Astrocyte (in vitro differentiated cells and primary cell): Measurements from ENCODE around the gene CALR3. TPM values are rescaled to one million over a fixed set of nuclear protein-coding genes. Genes with fewer than 3 reads are reported as not detected.

Source experiments
- DNase-seq: peaks from one replicate; pipeline ENCODE4 v3.0.0-alpha.2; 2010; ENCODE audit warnings: low read depth
- FAIRE-seq: peaks from 2 replicates; lab custom pipeline; 2011; peaks lifted over from hg19 to GRCh38; lab: Jason Lieb, UNC
- H2AFZ ChIP-seq: 2 replicates; pipeline ENCODE4 v1.6.0; 2012; ENCODE audit warnings: low read depth, low read length, inconsistent platforms
- H3K27ac ChIP-seq: 2 replicates; pipeline ENCODE4 v1.5.1; 2011; ENCODE audit warnings: low read depth, low read length, inconsistent platforms
- H3K27me3 ChIP-seq: 2 replicates; pipeline ENCODE4 v1.6.0; 2011; ENCODE audit warnings: low read length, inconsistent platforms; ENCODE audit not compliant: insufficient read depth
- H3K36me3 ChIP-seq: 2 replicates; pipeline ENCODE4 v1.5.1; 2011; ENCODE audit warnings: low read length, inconsistent platforms; ENCODE audit not compliant: insufficient read depth
- H3K4me1 ChIP-seq: 2 replicates; pipeline ENCODE4 v1.5.1; 2011; ENCODE audit warnings: low read length, inconsistent platforms; ENCODE audit not compliant: insufficient read depth
- H3K4me2 ChIP-seq: 2 replicates; pipeline ENCODE4 v1.6.0; 2012; ENCODE audit warnings: low read length, inconsistent platforms
- H3K4me3 ChIP-seq: 2 replicates; pipeline ENCODE4 v1.5.1; 2011; ENCODE audit warnings: low read depth, mild to moderate bottlenecking, low read length, inconsistent platforms; ENCODE audit not compliant: insufficient read depth
- H3K79me2 ChIP-seq: 2 replicates; pipeline ENCODE4 v1.6.0; 2012; ENCODE audit warnings: mild to moderate bottlenecking, low read length, inconsistent platforms; ENCODE audit not compliant: insufficient read depth
- H3K9ac ChIP-seq: 2 replicates; pipeline ENCODE4 v1.6.0; 2012; ENCODE audit warnings: mild to moderate bottlenecking, low read length, inconsistent platforms
- H3K9me3 ChIP-seq: 2 replicates; pipeline ENCODE4 v1.5.1; 2012; ENCODE audit warnings: low read depth, mild to moderate bottlenecking, low read length, inconsistent platforms; ENCODE audit not compliant: insufficient read depth
- H4K20me1 ChIP-seq: 2 replicates; pipeline ENCODE4 v1.6.0; 2012; ENCODE audit warnings: low read length, inconsistent platforms; ENCODE audit not compliant: insufficient read depth
- H3K27ac Mint-ChIP-seq: one replicate; pipeline ENCODE4 v1.8.0; 2021; ENCODE audit warnings: mild to moderate bottlenecking, mixed read lengths; ENCODE audit not compliant: unreplicated experiment
- H3K27me3 Mint-ChIP-seq: one replicate; pipeline ENCODE4 v1.8.0; 2021; ENCODE audit warnings: low read depth, mixed read lengths; ENCODE audit not compliant: unreplicated experiment
- H3K36me3 Mint-ChIP-seq: one replicate; pipeline ENCODE4 v1.8.0; 2021; ENCODE audit warnings: low read depth, mixed read lengths; ENCODE audit not compliant: unreplicated experiment
- H3K4me1 Mint-ChIP-seq: one replicate; pipeline ENCODE4 v1.8.0; 2021; ENCODE audit warnings: low read depth, mixed read lengths; ENCODE audit not compliant: unreplicated experiment
- H3K4me3 Mint-ChIP-seq: one replicate; pipeline ENCODE4 v1.8.0; 2021; ENCODE audit warnings: mild to moderate bottlenecking, moderate library complexity, mixed read lengths; ENCODE audit not compliant: unreplicated experiment
- H3K9me3 Mint-ChIP-seq: one replicate; pipeline ENCODE4 v1.8.0; 2021; ENCODE audit warnings: mild to moderate bottlenecking, mixed read lengths; ENCODE audit not compliant: unreplicated experiment
- CTCF ChIP-seq: IDR thresholded peaks from 2 replicates; pipeline ENCODE4 v1.5.1; 2011; ENCODE audit warnings: low read depth, mild to moderate bottlenecking, inconsistent platforms, low read length, moderate library complexity; ENCODE audit not compliant: insufficient read depth
- EZH2 ChIP-seq: IDR thresholded peaks from 2 replicates; pipeline ENCODE4 v1.6.1; 2012; ENCODE audit warnings: mild to moderate bottlenecking, low read length, inconsistent platforms; ENCODE audit not compliant: insufficient read depth
- total RNA-seq: library from RNA; stranded (reverse); gene quantifications from 2 replicates; pipeline ENCODE4 v1.2.1, GENCODE V29; 2021

Gene CALR3
- total RNA-seq, 1 donor from 2014 or later = not detected

GRCh38 chr19:16536130-16536529 lies 40.2 kb upstream of the CALR3 start:
- Histone ChIP-seq H3K4me2 (no peak overlapping the region), H4K20me1 (peaks cover 79% of the 10 kb centered on the region), H3K36me3 (peaks cover 13% of the 10 kb centered on the region), H3K27me3 (no peaks in the 10 kb centered on the region), H3K4me3 (no peak overlapping the region), H3K4me1 (peaks cover 4% of the 10 kb centered on the region), H3K27ac (no peak overlapping the region), H3K9ac (no peak overlapping the region), H2AFZ (no peak overlapping the region), H3K79me2 (peaks cover 65% of the 10 kb centered on the region), H3K9me3 (no peaks in the 10 kb centered on the region)
- H3K27me3 Mint-ChIP-seq = no peaks in the 10 kb centered on the region
- H3K9me3 Mint-ChIP-seq = peaks cover 6% of the 10 kb centered on the region
- H3K4me3 Mint-ChIP-seq = no peak overlapping the region
- no peak for FAIRE-seq
- TF ChIP-seq EZH2 (no peak), CTCF (no peak)
- peak overlapping the region; percentile 41 for H3K27ac Mint-ChIP-seq
- H3K4me1 Mint-ChIP-seq = peaks cover 1% of the 10 kb centered on the region
- DNase-seq = no peak
- peaks cover 30% of the 10 kb centered on the region for H3K36me3 Mint-ChIP-seq

GRCh38 chr19:16535381-16535780 lies 39.4 kb upstream of the CALR3 start:
- no peaks in the 10 kb centered on the region for H3K27me3 Mint-ChIP-seq
- H3K4me1 ChIP-seq = no peaks in the 10 kb centered on the region
- H3K79me2 ChIP-seq = peaks cover 57% of the 10 kb centered on the region
- H3K27ac Mint-ChIP-seq = no peak overlapping the region
- DNase-seq (no peak), FAIRE-seq (no peak)
- no peak for TF ChIP-seq CTCF
- no peak overlapping the region for H2AFZ ChIP-seq
- no peak overlapping the region for H3K4me3 ChIP-seq
- peaks cover 32% of the 10 kb centered on the region for H3K36me3 Mint-ChIP-seq
- H3K9me3 Mint-ChIP-seq = peaks cover 6% of the 10 kb centered on the region
- H3K4me3 Mint-ChIP-seq = no peak overlapping the region
- H3K4me2 ChIP-seq = no peak overlapping the region
- H3K4me1 Mint-ChIP-seq = no peaks in the 10 kb centered on the region
- no peaks in the 10 kb centered on the region for H3K9me3 ChIP-seq
- peaks cover 16% of the 10 kb centered on the region for H3K36me3 ChIP-seq
- no peaks in the 10 kb centered on the region for H3K27me3 ChIP-seq
- H3K9ac ChIP-seq = no peak overlapping the region
- no peak overlapping the region for H3K27ac ChIP-seq
- H4K20me1 ChIP-seq = peaks cover 74% of the 10 kb centered on the region

- Histone ChIP-seq H3K9me3 (no peaks in the 10 kb centered on the region), H3K9ac (no peak overlapping the region), H3K4me3 (no peak overlapping the region), H3K4me1 (no peaks in the 10 kb centered on the region), H4K20me1 (peaks cover 63% of the 10 kb centered on the region), H3K27ac (no peak overlapping the region), H2AFZ (no peak overlapping the region), H3K27me3 (no peaks in the 10 kb centered on the region), H3K79me2 (peaks cover 31% of the 10 kb centered on the region), H3K4me2 (no peak overlapping the region), H3K36me3 (peaks cover 31% of the 10 kb centered on the region)
- FAIRE-seq (no peak), DNase-seq (no peak)
- TF ChIP-seq EZH2 = no peak
- no peak for TF ChIP-seq CTCF
- Mint-ChIP-seq H3K36me3 (peaks cover 23% of the 10 kb centered on the region), H3K9me3 (peaks cover 1% of the 10 kb centered on the region), H3K27ac (no peak overlapping the region), H3K4me1 (no peaks in the 10 kb centered on the region), H3K27me3 (no peaks in the 10 kb centered on the region), H3K4me3 (no peak overlapping the region)
Measured at GRCh38 chr19:16532440-16533234, 36.7 kb upstream of the CALR3 start.
